Measurements from ENCODE around the gene EIF4ENIF1. TPM values are rescaled to one million over a fixed set of nuclear protein-coding genes. Genes with fewer than 3 reads are reported as not detected.

EIF4ENIF1 gene
- total RNA-seq, 2 donors from 2014 or later: 10.6 to 20.6 TPM

DNA sequence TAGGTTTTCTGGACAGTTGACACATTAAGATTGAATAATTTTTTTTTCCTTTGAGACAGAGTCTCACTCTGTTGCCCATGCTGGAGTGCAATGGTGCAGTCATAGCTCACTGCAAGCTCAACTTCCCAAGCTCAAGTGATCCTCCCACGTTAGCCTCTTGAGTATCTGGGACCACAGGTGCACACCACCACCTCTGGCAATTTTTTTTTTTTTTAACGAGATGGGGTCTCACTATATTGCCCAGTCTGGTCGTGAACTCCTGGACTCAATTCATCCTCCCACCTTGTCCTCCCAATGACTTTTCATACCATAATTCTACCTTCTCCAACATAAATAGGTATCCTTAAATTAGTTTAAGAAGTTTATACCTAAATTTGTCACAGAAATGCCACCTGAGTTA is 8.5 kb downstream of the EIF4ENIF1 start:
- DNase-seq (ENCODE audit: low spot score) (no peak), ATAC-seq (ENCODE audit: insufficient number of reproducible peaks, low FRiP score, low read depth) (no peak)
- peaks cover 0 to 4% of the 10 kb centered on the region in 2 donors for H3K4me1 ChIP-seq (ENCODE audit: control insufficient read depth in 1 of 2, low read depth in 2 of 2)
- no peak overlapping the region for H3K27ac ChIP-seq
- H3K4me3 ChIP-seq: no peak overlapping the region
- TF ChIP-seq, protein P1, sequence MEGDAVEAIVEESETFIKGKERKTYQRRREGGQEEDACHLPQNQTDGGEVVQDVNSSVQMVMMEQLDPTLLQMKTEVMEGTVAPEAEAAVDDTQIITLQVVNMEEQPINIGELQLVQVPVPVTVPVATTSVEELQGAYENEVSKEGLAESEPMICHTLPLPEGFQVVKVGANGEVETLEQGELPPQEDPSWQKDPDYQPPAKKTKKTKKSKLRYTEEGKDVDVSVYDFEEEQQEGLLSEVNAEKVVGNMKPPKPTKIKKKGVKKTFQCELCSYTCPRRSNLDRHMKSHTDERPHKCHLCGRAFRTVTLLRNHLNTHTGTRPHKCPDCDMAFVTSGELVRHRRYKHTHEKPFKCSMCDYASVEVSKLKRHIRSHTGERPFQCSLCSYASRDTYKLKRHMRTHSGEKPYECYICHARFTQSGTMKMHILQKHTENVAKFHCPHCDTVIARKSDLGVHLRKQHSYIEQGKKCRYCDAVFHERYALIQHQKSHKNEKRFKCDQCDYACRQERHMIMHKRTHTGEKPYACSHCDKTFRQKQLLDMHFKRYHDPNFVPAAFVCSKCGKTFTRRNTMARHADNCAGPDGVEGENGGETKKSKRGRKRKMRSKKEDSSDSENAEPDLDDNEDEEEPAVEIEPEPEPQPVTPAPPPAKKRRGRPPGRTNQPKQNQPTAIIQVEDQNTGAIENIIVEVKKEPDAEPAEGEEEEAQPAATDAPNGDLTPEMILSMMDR (IDR thresholded peaks at IDR 0.05): no peak
- peaks cover 33% of the 10 kb centered on the region for H3K36me3 ChIP-seq
- no peaks in the 10 kb centered on the region for H3K27me3 ChIP-seq (replicated peaks; ENCODE audit: insufficient read depth)
- H3K9me3 ChIP-seq: no peaks in the 10 kb centered on the region

DNA sequence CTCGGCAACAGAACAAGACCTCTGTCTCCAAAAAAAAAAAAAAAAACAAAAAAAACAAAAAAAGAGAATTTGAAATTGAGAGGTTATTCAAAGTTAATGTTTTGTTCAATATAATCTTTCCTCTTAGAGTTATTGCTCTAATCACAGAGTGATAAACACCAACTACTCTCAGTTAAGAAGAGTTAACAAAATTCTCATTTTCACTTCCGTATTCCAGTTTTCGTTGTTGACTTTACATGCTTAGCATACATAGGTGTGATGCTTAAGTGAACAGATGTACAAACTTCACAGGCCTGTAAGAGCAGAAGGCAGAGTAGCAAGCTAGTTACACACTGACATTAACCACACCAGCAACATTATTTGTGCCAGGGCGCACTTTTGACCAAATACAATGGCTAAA is 12.3 kb downstream of the EIF4ENIF1 start:
- H3K27me3 ChIP-seq (replicated peaks; ENCODE audit: insufficient read depth): no peaks in the 10 kb centered on the region
- TF ChIP-seq, protein P1 (IDR thresholded peaks at IDR 0.05): no peak
- no peak for ATAC-seq (ENCODE audit: insufficient number of reproducible peaks, low FRiP score, low read depth)

DNA sequence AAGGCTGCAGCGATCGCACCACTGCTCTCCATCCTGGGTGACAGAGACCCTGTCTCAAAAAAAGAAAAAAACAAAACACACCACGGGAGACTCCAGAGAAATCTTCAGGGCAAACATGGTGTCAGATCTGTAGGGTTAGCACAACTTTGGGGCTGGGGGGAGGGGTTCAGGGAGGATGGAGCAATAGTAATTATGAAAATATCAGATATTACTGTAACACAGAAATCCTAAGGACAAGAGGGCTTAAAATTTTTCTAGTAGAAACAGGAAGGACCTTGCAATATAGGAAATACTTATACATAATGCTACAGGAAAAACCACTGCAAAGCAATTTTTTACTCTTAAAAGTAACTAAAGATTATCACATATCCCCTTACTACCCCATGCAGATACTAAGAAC is 13.8 kb downstream of the EIF4ENIF1 start:
- H3K36me3 ChIP-seq: peaks cover 20% of the 10 kb centered on the region

More for the DNA sequence above, 12.3 kb downstream of the EIF4ENIF1 start:
- Histone ChIP-seq H3K27ac (no peak overlapping the region), H3K4me3 (no peak overlapping the region), H3K36me3 (peaks cover 18% of the 10 kb centered on the region), H3K9me3 (no peaks in the 10 kb centered on the region), H3K4me1 (ENCODE audit: control insufficient read depth in 1 of 2, low read depth in 2 of 2) (no peaks in the 10 kb centered on the region)
- DNase-seq (ENCODE audit: low spot score): no peak

DNA sequence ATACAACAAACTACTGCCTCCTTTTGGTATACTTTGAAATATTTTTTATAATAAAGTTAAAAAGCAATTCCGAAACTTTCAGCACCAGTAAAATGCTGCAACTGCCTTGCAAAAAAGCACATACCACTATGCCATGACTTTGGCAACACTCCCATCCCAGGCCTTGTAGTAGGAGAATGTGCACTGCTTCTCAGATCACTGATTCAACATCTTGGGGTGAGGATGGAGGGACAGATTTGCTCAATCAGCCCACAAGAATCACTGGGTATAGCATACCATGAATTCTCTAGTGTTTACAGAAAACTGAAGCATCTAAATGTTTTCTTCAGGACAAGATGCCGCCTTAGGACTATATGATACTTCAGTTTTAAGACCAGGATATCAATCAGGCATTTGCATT is 14.9 kb downstream of the EIF4ENIF1 start:
- H3K9me3 ChIP-seq: no peaks in the 10 kb centered on the region
- H3K4me3 ChIP-seq: no peak overlapping the region
- TF ChIP-seq, protein P1 (IDR thresholded peaks at IDR 0.05): no peak
- DNase-seq (ENCODE audit: low spot score) (no peak), ATAC-seq (ENCODE audit: insufficient number of reproducible peaks, low FRiP score, low read depth) (no peak)
- H3K27ac ChIP-seq: no peak overlapping the region
- peaks cover 16% of the 10 kb centered on the region for H3K36me3 ChIP-seq
- H3K4me1 ChIP-seq (ENCODE audit: control insufficient read depth in 1 of 2, low read depth in 2 of 2): no peaks in the 10 kb centered on the region
- no peaks in the 10 kb centered on the region for H3K27me3 ChIP-seq (replicated peaks; ENCODE audit: insufficient read depth)

More for the DNA sequence above, 13.8 kb downstream of the EIF4ENIF1 start:
- Histone ChIP-seq H3K4me3 (no peak overlapping the region), H3K27ac (no peak overlapping the region), H3K9me3 (no peaks in the 10 kb centered on the region), H3K4me1 (ENCODE audit: control insufficient read depth in 1 of 2, low read depth in 2 of 2) (no peaks in the 10 kb centered on the region), H3K27me3 (replicated peaks; ENCODE audit: insufficient read depth) (no peaks in the 10 kb centered on the region)
- DNase-seq (ENCODE audit: low spot score) (no peak), ATAC-seq (ENCODE audit: insufficient number of reproducible peaks, low FRiP score, low read depth) (no peak)
- TF ChIP-seq, protein P1 (IDR thresholded peaks at IDR 0.05): no peak

DNA sequence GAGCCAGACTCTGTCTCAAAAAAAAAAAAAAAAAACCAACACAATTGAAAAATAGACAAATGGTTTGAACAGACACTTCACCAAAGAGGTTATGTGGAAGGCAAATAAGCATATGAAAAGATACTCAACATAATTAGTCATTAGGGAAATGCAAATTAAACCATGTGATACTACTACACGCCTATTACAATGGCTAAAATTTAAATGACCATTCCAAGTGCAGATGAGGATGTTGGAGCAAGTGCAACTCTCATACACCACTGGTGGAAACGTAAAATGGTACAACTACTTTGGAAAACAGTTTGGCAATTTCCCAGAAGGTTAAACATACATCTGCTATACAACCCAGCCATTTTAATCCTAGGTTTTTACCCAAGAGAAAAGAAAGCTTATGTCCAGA is 24.3 kb downstream of the EIF4ENIF1 start:
- no peaks in the 10 kb centered on the region for H3K9me3 ChIP-seq
- ATAC-seq (ENCODE audit: insufficient number of reproducible peaks, low FRiP score, low read depth) (no peak), DNase-seq (ENCODE audit: low spot score) (no peak)
- H3K4me1 ChIP-seq (ENCODE audit: control insufficient read depth in 1 of 2, low read depth in 2 of 2): no peaks in the 10 kb centered on the region
- H3K36me3 ChIP-seq: peaks cover 37% of the 10 kb centered on the region
- TF ChIP-seq, protein P1 (IDR thresholded peaks at IDR 0.05): no peak
- no peaks in the 10 kb centered on the region for H3K27me3 ChIP-seq (replicated peaks; ENCODE audit: insufficient read depth)
- H3K4me3 ChIP-seq: no peak overlapping the region
- H3K27ac ChIP-seq: no peak overlapping the region
